Measurements from ENCODE around the gene HOXD8. TPM values are rescaled to one million over a fixed set of nuclear protein-coding genes. Genes with fewer than 3 reads are reported as not detected.

Gene HOXD8
- total RNA-seq, 1 donor, result not detected

GRCh38 chr2:176158855-176159662, 29.6 kb downstream of the HOXD8 start:
- peaks cover 94% of the 10 kb centered on the region for H3K27me3 ChIP-seq (ENCODE audit: insufficient read depth, low read length)
- no peaks in the 10 kb centered on the region for H3K9me3 ChIP-seq (ENCODE audit: low read depth, low read length)
- H3K4me1 ChIP-seq (ENCODE audit: insufficient read depth, low read length), result no peaks in the 10 kb centered on the region
- H3K4me3 ChIP-seq (ENCODE audit: low read length), result no peak overlapping the region

DNA sequence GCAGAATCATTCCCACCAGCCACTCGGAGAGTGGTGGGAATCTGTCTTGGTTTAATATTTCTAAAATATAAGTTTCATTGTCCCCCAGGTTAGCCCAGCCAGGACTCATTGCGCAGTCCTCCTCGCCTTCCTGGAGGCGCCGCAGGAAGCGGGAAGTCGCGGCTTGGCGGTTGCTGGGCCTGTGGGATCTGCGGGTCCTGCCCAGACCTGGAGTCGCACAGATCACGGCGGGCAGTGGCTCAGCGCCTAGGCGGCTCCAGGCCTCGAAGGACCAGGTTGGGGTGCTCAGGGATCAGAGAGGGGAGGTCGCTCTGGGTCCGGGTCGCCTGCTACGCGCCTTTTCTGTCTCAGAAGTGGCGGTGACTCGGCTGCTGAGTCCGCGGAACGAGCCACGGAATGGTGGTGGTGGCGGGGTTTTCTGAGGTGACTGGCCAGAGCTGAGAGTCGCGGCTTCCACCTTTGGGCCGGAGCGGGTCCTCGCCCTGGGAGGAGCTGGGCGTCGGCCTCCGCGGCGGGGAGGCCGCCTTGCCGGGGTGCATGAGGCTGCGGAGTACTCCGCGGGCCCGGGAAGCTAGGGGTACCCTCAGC, 30.3 kb downstream of the HOXD8 start:
- H3K4me3 ChIP-seq (ENCODE audit: low read length), result no peak overlapping the region
- no peaks in the 10 kb centered on the region for H3K4me1 ChIP-seq (ENCODE audit: insufficient read depth, low read length)
- H3K27me3 ChIP-seq (ENCODE audit: insufficient read depth, low read length), result peaks cover 94% of the 10 kb centered on the region
- H3K9me3 ChIP-seq (ENCODE audit: low read depth, low read length), result no peaks in the 10 kb centered on the region

- Histone ChIP-seq H3K9me3 (ENCODE audit: low read depth, low read length) (no peaks in the 10 kb centered on the region), H3K27me3 (ENCODE audit: insufficient read depth, low read length) (peaks cover 94% of the 10 kb centered on the region)
Observed at GRCh38 chr2:176160251-176160985, 30.9 kb downstream of the HOXD8 start.

GRCh38 chr2:176160986-176161824, 31.7 kb downstream of the HOXD8 start:
- Histone ChIP-seq H3K27me3 (ENCODE audit: insufficient read depth, low read length) (peaks cover 94% of the 10 kb centered on the region), H3K9me3 (ENCODE audit: low read depth, low read length) (no peaks in the 10 kb centered on the region), H3K4me3 (ENCODE audit: low read length) (no peak overlapping the region), H3K4me1 (ENCODE audit: insufficient read depth, low read length) (no peaks in the 10 kb centered on the region)

More at GRCh38 chr2:176160251-176160985, 30.9 kb downstream of the HOXD8 start:
- H3K4me3 ChIP-seq (ENCODE audit: low read length), result no peak overlapping the region
- no peaks in the 10 kb centered on the region for H3K4me1 ChIP-seq (ENCODE audit: insufficient read depth, low read length)

DNA sequence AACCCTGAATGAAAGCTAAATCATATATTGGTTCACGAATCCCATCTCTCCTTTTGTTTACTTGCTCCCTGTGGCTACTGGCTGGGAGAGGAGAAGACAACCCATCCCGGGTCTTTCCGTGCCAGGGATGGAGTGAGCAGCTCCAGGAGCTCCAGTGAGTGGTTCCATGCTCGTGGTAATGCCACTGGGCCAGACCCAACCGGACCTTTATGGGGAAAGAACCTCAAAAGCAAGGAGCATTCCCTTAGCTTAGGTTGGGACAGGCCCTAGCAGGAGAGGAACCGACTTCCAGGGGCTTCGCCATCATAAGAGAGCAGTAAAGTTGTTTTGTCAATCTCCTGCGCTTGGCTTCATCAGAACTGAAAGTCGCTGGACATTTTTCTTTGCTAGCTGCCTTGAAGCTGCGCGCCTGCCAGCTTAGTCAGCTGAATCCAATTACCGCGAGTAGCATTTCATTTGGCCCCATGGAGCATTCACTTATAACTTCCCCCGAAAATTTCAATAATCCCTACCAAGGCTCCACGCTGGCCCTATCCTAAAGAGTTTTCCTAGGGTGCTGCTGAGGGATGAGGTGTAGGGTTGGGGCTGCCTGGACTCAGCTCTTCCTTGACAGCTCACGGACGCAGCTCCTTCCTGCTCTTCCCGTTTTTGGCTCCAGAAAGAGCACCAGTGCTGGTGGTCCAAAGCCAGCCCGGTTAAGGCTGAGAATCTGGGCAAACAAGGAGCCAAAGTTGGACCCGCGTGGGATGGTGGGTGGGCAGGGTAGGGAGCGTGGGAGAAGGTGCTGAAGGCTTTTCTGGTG, 32.5 kb downstream of the HOXD8 start:
- H3K27me3 ChIP-seq (ENCODE audit: insufficient read depth, low read length), result peaks cover 94% of the 10 kb centered on the region
- no peaks in the 10 kb centered on the region for H3K4me1 ChIP-seq (ENCODE audit: insufficient read depth, low read length)
- no peaks in the 10 kb centered on the region for H3K9me3 ChIP-seq (ENCODE audit: low read depth, low read length)
- no peak overlapping the region for H3K4me3 ChIP-seq (ENCODE audit: low read length)

DNA sequence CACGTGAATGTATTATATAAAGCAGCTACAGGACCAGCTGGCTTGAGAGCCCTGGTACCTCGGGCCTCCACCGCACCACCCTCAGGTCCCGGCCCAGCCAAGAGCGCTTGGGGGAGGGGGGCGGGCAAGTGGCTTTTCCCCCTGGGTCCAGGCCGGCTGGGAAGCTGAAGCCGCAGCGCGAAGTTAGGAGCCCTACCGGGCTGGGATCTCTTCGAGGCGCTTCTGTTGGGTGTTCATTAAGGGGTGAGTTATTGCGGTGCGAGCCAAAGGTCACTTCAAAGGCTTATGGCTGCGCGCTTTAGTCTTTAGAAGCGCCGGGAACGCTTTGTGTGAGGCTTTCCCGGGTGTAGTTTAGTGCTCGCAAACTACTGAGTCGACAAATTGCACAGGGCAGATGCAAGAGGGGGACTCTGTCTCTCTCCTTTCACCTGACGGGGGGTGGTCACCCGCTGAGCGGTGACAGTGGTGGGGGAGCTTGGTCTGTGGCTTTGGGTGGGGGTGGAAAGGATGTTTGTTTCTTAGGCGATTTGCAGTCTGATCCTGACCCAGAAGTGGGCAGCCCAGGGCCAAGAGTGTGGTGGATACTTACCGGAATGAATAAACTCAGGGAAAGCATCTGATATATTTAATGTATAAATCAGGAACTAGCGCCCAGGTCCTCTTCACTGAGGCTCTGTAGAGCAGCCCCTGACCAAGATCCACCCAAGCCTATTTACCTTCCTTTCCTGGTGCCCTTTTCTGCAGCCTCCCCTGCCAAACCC, 33.6 kb downstream of the HOXD8 start:
- H3K9me3 ChIP-seq (ENCODE audit: low read depth, low read length), result no peaks in the 10 kb centered on the region
- peaks cover 94% of the 10 kb centered on the region for H3K27me3 ChIP-seq (ENCODE audit: insufficient read depth, low read length)
- no peaks in the 10 kb centered on the region for H3K4me1 ChIP-seq (ENCODE audit: insufficient read depth, low read length)
- H3K4me3 ChIP-seq (ENCODE audit: low read length), result no peak overlapping the region

DNA sequence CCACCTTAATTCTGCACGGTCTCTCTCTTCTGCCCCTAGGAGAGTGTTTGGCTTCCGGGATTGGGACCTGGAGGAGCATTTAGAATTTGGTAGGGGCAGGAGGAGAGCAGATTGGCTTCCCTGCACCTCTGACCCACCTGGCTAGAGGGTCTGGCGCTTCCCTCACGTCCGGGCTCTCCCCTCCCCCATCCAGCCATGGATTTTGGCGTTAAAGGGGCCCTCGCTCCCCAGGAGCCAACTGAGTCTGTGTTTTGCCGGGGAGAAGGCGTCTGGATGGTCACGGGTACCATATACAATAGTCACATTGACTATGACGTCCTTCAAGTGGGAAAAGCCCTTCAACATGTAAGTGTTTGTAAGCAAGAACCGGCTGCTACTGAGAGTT, 34.2 kb downstream of the HOXD8 start:
- Histone ChIP-seq H3K4me3 (ENCODE audit: low read length) (no peak overlapping the region), H3K9me3 (ENCODE audit: low read depth, low read length) (no peaks in the 10 kb centered on the region), H3K27me3 (ENCODE audit: insufficient read depth, low read length) (peaks cover 95% of the 10 kb centered on the region), H3K4me1 (ENCODE audit: insufficient read depth, low read length) (no peaks in the 10 kb centered on the region)

- H3K9me3 ChIP-seq (ENCODE audit: low read depth, low read length), result no peaks in the 10 kb centered on the region
- no peaks in the 10 kb centered on the region for H3K4me1 ChIP-seq (ENCODE audit: insufficient read depth, low read length)
- H3K4me3 ChIP-seq (ENCODE audit: low read length), result no peak overlapping the region
- H3K27me3 ChIP-seq (ENCODE audit: insufficient read depth, low read length), result peaks cover 99% of the 10 kb centered on the region
Observed at GRCh38 chr2:176164201-176164600, 34.7 kb downstream of the HOXD8 start.

DNA sequence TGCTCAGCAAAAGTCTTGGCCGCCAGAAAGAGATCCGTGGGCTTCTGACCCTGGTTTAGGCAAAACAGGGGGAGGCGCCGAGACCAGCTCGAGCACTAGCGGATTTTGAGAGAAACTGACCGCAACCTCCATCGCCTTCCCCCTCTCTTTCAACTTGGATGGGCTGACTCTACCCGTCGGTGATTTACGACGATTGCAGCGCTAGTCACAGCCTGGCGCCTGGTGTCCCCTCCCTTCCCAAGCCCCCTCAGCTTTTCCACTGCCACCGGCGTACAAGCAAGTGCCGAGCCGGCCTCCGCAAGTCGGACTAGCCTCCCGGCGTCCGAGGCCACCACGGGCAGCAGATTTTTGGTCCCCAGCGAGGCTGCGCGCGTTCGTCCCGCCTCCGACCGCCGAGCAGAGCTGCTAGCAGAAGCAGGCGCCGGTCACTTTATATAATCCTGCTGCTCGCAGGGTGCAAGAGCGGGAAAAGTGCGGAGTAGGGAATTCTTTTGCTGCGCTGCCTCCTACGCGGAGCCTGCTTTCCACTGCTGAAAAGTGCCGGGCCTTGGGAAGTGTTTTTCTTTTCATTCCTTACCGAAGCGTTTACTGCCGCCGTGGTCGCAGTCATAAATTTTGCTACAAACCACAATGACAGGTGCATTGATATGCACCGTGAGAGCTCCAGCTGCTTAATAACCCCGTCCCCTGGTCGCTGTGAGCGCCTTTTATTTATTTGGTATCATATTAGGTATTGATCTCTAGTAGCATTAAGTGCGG, 35.3 kb downstream of the HOXD8 start:
- H3K9me3 ChIP-seq (ENCODE audit: low read depth, low read length), result no peaks in the 10 kb centered on the region
- H3K4me3 ChIP-seq (ENCODE audit: low read length), result no peak overlapping the region
- peaks cover 99% of the 10 kb centered on the region for H3K27me3 ChIP-seq (ENCODE audit: insufficient read depth, low read length)
- H3K4me1 ChIP-seq (ENCODE audit: insufficient read depth, low read length), result no peaks in the 10 kb centered on the region

DNA sequence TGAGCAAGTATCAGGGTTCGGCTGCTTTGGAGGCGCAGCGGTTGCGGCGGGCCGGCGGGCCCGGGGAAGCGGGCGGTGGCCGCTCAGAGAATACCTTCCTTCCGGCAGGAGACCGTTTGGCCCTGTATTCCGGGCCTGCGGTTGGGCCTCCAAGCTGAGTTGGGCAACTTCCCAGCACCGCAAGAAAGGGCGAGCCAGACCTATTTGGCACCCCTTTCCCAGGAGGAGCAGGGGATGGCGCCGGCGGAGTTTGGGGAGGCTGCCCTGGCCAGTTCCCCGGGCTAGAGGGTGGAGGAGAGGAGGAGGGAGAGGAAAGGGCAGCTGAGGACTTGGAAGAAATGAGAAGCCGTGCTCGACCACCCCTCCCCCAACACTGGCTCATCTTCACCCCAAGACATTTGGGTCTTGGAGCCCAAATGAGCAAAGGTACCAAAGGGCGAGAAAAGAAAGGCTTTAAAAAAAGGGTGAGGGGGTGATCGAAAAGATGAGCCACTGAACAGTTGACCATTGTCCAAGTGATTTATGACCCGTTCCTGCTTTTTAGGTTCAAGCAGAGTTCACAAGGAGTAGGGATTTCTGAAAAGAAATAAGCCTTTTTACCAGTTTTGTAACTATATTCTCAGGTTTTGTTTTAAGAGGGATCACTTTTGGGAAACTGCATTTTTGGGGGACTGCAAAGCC, 36.0 kb downstream of the HOXD8 start:
- Histone ChIP-seq H3K27me3 (ENCODE audit: insufficient read depth, low read length) (peaks cover 99% of the 10 kb centered on the region), H3K4me1 (ENCODE audit: insufficient read depth, low read length) (no peaks in the 10 kb centered on the region), H3K9me3 (ENCODE audit: low read depth, low read length) (no peaks in the 10 kb centered on the region), H3K4me3 (ENCODE audit: low read length) (no peak overlapping the region)

- Histone ChIP-seq H3K9me3 (ENCODE audit: low read depth, low read length) (no peaks in the 10 kb centered on the region), H3K4me3 (ENCODE audit: low read length) (no peak overlapping the region), H3K4me1 (ENCODE audit: insufficient read depth, low read length) (no peaks in the 10 kb centered on the region), H3K27me3 (ENCODE audit: insufficient read depth, low read length) (peaks cover 99% of the 10 kb centered on the region)
Observed at GRCh38 chr2:176166272-176166671, 36.8 kb downstream of the HOXD8 start.

- Histone ChIP-seq H3K9me3 (ENCODE audit: low read depth, low read length) (no peaks in the 10 kb centered on the region), H3K27me3 (ENCODE audit: insufficient read depth, low read length) (peaks cover 99% of the 10 kb centered on the region), H3K4me1 (ENCODE audit: insufficient read depth, low read length) (no peaks in the 10 kb centered on the region), H3K4me3 (ENCODE audit: low read length) (no peak overlapping the region)
Observed at GRCh38 chr2:176167398-176167797, 37.9 kb downstream of the HOXD8 start.

Measured in mononuclear cell (primary cell).